ENCODE data around the gene GSX2.

Gene GSX2

GRCh38 chr4:54060116-54060515 is 39.8 kb upstream of the GSX2 start:
- FAIRE-seq: no peak
- no peak for DNase-seq (ENCODE audit: insufficient read length, low spot score)
- TF ChIP-seq CTCF (IDR thresholded peaks at IDR 0.05; ENCODE audit: insufficient read depth, missing control alignments): no peak

GRCh38 chr4:54061067-54061466 is 38.9 kb upstream of the GSX2 start:
- FAIRE-seq (no peak), DNase-seq (ENCODE audit: insufficient read length, low spot score) (no peak)
- no peak for TF ChIP-seq CTCF (IDR thresholded peaks at IDR 0.05; ENCODE audit: insufficient read depth, missing control alignments)

GRCh38 chr4:54061873-54062272 is 38.1 kb upstream of the GSX2 start:
- no peak for DNase-seq (ENCODE audit: insufficient read length, low spot score)
- TF ChIP-seq CTCF (IDR thresholded peaks at IDR 0.05; ENCODE audit: insufficient read depth, missing control alignments): no peak
- no peak for FAIRE-seq

- no peak for TF ChIP-seq CTCF (IDR thresholded peaks at IDR 0.05; ENCODE audit: insufficient read depth, missing control alignments)
- DNase-seq (ENCODE audit: insufficient read length, low spot score) (no peak), FAIRE-seq (no peak)
Observed at GRCh38 chr4:54062392-54062791, 37.6 kb upstream of the GSX2 start.

- FAIRE-seq (no peak), DNase-seq (ENCODE audit: insufficient read length, low spot score) (no peak)
- TF ChIP-seq CTCF (IDR thresholded peaks at IDR 0.05; ENCODE audit: insufficient read depth, missing control alignments): no peak
Observed at GRCh38 chr4:54063229-54063628, 36.7 kb upstream of the GSX2 start.

GRCh38 chr4:54063737-54064316 is 36.1 kb upstream of the GSX2 start:
- DNase-seq (ENCODE audit: insufficient read length, low spot score) (no peak), FAIRE-seq (no peak)
- no peak for TF ChIP-seq CTCF (IDR thresholded peaks at IDR 0.05; ENCODE audit: insufficient read depth, missing control alignments)

GRCh38 chr4:54064317-54065111 is 35.4 kb upstream of the GSX2 start, which contains the start of gene CHIC2:
TSS of gene CHIC2 (minus strand) at chr4:54064605. CDS start at chr4:54064300, 305 bp downstream.
- DNase-seq (ENCODE audit: insufficient read length, low spot score): peak; percentile 63
- TF ChIP-seq CTCF (IDR thresholded peaks at IDR 0.05; ENCODE audit: insufficient read depth, missing control alignments): no peak
- FAIRE-seq: no peak

All from D721Med (cell line).